ENCODE results near the gene ILF3.

DNA sequence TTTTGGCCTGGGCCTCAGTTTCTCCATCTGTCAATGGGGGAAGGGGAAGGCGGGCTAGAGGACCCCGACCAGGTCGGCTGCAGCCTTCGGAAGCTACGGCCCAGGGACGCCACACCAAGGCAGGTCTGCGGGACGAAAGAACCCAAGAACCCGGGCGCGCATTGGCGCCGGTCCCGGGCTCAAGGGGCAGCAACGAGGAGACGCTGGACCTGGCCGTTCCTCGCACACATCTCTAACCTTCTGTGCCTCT lies 739 bp upstream of the ILF3 start:
- TF ChIP-seq ZC3H11A (IDR thresholded peaks at IDR 0.05) (no peak), SMC3 (IDR thresholded peaks at IDR 0.05) (no peak), RFX5 (IDR thresholded peaks at IDR 0.05) (no peak), BHLHE40 (IDR thresholded peaks at IDR 0.05; ENCODE audit: low read depth, low read length) (no peak)
- TF ChIP-seq, protein P1, sequence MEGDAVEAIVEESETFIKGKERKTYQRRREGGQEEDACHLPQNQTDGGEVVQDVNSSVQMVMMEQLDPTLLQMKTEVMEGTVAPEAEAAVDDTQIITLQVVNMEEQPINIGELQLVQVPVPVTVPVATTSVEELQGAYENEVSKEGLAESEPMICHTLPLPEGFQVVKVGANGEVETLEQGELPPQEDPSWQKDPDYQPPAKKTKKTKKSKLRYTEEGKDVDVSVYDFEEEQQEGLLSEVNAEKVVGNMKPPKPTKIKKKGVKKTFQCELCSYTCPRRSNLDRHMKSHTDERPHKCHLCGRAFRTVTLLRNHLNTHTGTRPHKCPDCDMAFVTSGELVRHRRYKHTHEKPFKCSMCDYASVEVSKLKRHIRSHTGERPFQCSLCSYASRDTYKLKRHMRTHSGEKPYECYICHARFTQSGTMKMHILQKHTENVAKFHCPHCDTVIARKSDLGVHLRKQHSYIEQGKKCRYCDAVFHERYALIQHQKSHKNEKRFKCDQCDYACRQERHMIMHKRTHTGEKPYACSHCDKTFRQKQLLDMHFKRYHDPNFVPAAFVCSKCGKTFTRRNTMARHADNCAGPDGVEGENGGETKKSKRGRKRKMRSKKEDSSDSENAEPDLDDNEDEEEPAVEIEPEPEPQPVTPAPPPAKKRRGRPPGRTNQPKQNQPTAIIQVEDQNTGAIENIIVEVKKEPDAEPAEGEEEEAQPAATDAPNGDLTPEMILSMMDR (IDR thresholded peaks at IDR 0.05) = no peak
- TF ChIP-seq, protein P2, sequence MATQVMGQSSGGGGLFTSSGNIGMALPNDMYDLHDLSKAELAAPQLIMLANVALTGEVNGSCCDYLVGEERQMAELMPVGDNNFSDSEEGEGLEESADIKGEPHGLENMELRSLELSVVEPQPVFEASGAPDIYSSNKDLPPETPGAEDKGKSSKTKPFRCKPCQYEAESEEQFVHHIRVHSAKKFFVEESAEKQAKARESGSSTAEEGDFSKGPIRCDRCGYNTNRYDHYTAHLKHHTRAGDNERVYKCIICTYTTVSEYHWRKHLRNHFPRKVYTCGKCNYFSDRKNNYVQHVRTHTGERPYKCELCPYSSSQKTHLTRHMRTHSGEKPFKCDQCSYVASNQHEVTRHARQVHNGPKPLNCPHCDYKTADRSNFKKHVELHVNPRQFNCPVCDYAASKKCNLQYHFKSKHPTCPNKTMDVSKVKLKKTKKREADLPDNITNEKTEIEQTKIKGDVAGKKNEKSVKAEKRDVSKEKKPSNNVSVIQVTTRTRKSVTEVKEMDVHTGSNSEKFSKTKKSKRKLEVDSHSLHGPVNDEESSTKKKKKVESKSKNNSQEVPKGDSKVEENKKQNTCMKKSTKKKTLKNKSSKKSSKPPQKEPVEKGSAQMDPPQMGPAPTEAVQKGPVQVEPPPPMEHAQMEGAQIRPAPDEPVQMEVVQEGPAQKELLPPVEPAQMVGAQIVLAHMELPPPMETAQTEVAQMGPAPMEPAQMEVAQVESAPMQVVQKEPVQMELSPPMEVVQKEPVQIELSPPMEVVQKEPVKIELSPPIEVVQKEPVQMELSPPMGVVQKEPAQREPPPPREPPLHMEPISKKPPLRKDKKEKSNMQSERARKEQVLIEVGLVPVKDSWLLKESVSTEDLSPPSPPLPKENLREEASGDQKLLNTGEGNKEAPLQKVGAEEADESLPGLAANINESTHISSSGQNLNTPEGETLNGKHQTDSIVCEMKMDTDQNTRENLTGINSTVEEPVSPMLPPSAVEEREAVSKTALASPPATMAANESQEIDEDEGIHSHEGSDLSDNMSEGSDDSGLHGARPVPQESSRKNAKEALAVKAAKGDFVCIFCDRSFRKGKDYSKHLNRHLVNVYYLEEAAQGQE (IDR thresholded peaks at IDR 0.05) = no peak
